Measurements from ENCODE around the gene TAAR8. TPM values are rescaled to one million over a fixed set of nuclear protein-coding genes. Genes with fewer than 3 reads are reported as not detected.

TAAR8 gene
- total and polyA plus RNA-seq, 2 of the 13 experiments (the other 11 are each of a cell fraction or from before 2014, with no cell fraction given), result 0.07 TPM; not detected in 1

DNA sequence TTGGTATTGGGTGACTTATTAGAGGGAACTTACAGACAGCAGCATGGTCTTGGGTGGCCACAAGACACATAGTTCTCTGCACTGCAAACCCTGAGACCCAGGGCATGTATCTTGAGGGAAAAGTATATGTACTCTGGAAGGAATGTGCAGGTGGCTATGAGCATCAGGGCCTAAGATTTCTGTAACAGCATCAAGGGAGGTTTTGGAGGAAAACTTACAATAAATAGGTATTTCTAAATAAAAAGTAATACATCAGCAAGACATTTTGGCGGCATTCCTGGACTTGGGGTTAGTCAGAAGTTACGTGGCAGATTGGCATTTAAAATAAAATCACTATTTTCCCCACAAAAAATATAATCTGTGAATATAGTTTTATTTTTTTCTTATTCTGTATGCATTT lies 31.5 kb upstream of the TAAR8 start (continued):
- TF ChIP-seq, protein P1, sequence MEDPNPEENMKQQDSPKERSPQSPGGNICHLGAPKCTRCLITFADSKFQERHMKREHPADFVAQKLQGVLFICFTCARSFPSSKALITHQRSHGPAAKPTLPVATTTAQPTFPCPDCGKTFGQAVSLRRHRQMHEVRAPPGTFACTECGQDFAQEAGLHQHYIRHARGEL (CRISPR knock-in tag; IDR thresholded peaks at IDR 0.05), result no peak

DNA sequence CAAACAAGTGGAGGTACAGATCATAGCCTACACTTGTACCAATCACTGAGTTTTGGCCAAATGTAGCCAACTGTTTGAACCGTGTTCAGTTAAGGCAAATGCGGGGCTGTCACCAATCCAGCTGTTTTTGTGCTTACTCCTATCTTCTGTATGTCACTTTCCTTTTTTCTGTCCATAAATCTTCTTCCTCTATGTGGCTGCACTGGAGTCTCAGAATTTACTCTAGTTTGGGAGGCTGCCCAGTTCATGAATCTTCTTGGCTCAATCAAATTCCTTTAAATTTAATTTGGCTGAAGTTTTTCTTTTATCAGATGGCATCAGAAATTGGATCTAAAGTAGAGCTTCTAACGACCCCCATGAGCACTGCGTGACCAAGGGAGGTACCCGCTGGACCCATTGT lies 27.8 kb upstream of the TAAR8 start:
- Histone ChIP-seq H3K79me2 (ENCODE audit: insufficient read depth, low read length) (no peaks in the 10 kb centered on the region), H3K9me3 (ENCODE audit: low read length) (no peaks in the 10 kb centered on the region), H2AFZ (ENCODE audit: low read length) (no peak overlapping the region), H4K20me1 (ENCODE audit: insufficient read depth, low read length) (no peaks in the 10 kb centered on the region), H3K4me3 (replicated peaks in 1 of 3; ENCODE audit: insufficient read depth in 1 of 3, low read depth in 2 of 3, low read length in 3 of 3) (no peak overlapping the region), H3K4me2 (ENCODE audit: low read depth, low read length) (no peak overlapping the region), H3K27me3 (ENCODE audit: control insufficient read depth in 1 of 2, insufficient read depth in 2 of 2, low read length in 2 of 2) (peaks cover 0 to 6% of the 10 kb centered on the region in 2 experiments; a peak in 2 of 5 replicates), H3K9ac (ENCODE audit: insufficient read depth, low read depth, low read length) (no peak overlapping the region), H3K36me3 (replicated peaks in 1 of 2; ENCODE audit: control insufficient read depth in 1 of 2, insufficient read depth in 2 of 2, low read length in 2 of 2) (no peaks in the 10 kb centered on the region), H3K27ac (ENCODE audit: extremely low read length, insufficient read depth, low read length) (no peak overlapping the region), H3K4me1 (ENCODE audit: insufficient read depth, low read length) (peaks cover 4% of the 10 kb centered on the region; the same call in 1 of the 2 replicates)
- 62% methylated on average over 5 of the region's 5 CpGs for WGBS (ENCODE audit: low lambda C conversion rate)
- in situ Hi-C loops (cut with HindIII; ENCODE audit: extremely low pct_ligation_motif_present, low pct_unique_long_range_greater_than_20kb) (no loop called here), intact Hi-C loops (cut with micrococcal nuclease; ENCODE audit: unreplicated experiment) (no loop called here)
- ATAC-seq, result no peak
- no TSS peak for BruUV-seq (replicated peaks)
- no peak for DNase-seq (ENCODE audit: low spot score)
- TF ChIP-seq RBAK (CRISPR knock-in tag; IDR thresholded peaks at IDR 0.05), result no peak
- TF ChIP-seq, protein P2, sequence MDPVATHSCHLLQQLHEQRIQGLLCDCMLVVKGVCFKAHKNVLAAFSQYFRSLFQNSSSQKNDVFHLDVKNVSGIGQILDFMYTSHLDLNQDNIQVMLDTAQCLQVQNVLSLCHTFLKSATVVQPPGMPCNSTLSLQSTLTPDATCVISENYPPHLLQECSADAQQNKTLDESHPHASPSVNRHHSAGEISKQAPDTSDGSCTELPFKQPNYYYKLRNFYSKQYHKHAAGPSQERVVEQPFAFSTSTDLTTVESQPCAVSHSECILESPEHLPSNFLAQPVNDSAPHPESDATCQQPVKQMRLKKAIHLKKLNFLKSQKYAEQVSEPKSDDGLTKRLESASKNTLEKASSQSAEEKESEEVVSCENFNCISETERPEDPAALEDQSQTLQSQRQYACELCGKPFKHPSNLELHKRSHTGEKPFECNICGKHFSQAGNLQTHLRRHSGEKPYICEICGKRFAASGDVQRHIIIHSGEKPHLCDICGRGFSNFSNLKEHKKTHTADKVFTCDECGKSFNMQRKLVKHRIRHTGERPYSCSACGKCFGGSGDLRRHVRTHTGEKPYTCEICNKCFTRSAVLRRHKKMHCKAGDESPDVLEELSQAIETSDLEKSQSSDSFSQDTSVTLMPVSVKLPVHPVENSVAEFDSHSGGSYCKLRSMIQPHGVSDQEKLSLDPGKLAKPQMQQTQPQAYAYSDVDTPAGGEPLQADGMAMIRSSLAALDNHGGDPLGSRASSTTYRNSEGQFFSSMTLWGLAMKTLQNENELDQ (CRISPR knock-in tag; IDR thresholded peaks at IDR 0.05; ENCODE audit: borderline replicate concordance), result no peak
- no peak for TF ChIP-seq ZNF777 (CRISPR knock-in tag; IDR thresholded peaks at IDR 0.05)
- no peak for TF ChIP-seq SATB2 (CRISPR knock-in tag; IDR thresholded peaks at IDR 0.05)
- TF ChIP-seq, protein P3, sequence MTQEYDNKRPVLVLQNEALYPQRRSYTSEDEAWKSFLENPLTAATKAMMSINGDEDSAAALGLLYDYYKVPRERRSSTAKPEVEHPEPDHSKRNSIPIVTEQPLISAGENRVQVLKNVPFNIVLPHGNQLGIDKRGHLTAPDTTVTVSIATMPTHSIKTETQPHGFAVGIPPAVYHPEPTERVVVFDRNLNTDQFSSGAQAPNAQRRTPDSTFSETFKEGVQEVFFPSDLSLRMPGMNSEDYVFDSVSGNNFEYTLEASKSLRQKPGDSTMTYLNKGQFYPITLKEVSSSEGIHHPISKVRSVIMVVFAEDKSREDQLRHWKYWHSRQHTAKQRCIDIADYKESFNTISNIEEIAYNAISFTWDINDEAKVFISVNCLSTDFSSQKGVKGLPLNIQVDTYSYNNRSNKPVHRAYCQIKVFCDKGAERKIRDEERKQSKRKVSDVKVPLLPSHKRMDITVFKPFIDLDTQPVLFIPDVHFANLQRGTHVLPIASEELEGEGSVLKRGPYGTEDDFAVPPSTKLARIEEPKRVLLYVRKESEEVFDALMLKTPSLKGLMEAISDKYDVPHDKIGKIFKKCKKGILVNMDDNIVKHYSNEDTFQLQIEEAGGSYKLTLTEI (CRISPR knock-in tag; conservative IDR thresholded peaks at IDR 0.05), result no peak
- ChIA-PET CTCF (ENCODE audit: low intra/inter-chr PET ratio, low total read pairs) (no interaction called here), POLR2A (no interaction called here)
- FAIRE-seq, result no peak

Data from HepG2 (cell line).